ENCODE results near the gene WDR44. TPM values are rescaled to one million over a fixed set of nuclear protein-coding genes. Genes with fewer than 3 reads are reported as not detected.

Gene WDR44
- total RNA-seq, 1 donor, result 25.3 TPM

DNA sequence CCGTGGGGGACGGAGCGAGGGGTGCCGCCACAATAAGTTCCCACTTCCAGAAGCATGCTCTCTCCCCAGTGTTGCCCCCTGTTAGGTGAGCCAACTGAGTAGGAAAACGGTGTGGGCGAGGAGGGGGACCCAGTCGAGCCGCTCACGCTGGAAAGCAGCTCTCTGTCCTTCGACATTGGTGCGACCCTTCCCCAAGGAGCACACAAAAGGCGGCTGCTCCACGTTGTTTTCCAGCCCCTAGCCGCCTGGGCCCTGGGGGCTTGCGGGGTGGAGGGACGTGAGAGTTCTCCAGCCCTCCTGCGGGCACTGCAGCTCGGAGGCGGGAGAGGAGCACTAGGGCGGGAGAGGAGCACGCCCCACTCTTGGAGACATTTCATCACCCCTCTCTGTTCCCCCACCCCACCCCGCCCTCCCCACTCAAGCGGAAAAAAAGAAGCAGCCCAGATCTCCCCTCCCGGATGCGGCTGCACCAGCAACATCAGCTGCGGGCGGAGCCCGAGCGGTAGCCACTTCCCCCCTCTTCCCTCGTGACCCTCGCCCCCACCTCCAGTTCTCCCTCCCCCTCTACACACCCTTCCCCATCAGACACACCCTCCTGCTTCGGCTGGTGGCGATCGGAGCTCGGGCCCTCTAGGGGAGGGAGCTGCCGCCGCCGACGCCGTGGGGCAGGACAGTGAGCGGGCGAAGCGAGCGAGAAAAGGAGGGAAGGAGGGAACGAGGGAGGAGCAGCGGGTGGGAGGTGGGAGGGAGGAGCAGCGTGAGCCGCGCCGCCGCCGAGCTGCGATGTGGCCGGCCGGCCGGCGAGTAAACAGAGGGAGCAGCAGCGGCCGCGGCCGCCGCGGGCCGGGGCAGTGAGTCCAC is 149.4 kb downstream of the WDR44 start, which contains the start of gene DOCK11:
Gene DOCK11 (plus strand): TSS at position 755 of the 861 bp plus-strand sequence. CDS start 157 bp downstream, outside the sequence.
- DNase-seq (ENCODE audit: low read depth), result peak; percentile 87
- peak within 1 kb of the TSS; percentile 84 for H3K4me3 ChIP-seq (ENCODE audit: low read depth, low read length)
- TF ChIP-seq, protein P1, sequence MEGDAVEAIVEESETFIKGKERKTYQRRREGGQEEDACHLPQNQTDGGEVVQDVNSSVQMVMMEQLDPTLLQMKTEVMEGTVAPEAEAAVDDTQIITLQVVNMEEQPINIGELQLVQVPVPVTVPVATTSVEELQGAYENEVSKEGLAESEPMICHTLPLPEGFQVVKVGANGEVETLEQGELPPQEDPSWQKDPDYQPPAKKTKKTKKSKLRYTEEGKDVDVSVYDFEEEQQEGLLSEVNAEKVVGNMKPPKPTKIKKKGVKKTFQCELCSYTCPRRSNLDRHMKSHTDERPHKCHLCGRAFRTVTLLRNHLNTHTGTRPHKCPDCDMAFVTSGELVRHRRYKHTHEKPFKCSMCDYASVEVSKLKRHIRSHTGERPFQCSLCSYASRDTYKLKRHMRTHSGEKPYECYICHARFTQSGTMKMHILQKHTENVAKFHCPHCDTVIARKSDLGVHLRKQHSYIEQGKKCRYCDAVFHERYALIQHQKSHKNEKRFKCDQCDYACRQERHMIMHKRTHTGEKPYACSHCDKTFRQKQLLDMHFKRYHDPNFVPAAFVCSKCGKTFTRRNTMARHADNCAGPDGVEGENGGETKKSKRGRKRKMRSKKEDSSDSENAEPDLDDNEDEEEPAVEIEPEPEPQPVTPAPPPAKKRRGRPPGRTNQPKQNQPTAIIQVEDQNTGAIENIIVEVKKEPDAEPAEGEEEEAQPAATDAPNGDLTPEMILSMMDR (IDR thresholded peaks at IDR 0.05; ENCODE audit: insufficient read depth, low read length), result no peak

DNA sequence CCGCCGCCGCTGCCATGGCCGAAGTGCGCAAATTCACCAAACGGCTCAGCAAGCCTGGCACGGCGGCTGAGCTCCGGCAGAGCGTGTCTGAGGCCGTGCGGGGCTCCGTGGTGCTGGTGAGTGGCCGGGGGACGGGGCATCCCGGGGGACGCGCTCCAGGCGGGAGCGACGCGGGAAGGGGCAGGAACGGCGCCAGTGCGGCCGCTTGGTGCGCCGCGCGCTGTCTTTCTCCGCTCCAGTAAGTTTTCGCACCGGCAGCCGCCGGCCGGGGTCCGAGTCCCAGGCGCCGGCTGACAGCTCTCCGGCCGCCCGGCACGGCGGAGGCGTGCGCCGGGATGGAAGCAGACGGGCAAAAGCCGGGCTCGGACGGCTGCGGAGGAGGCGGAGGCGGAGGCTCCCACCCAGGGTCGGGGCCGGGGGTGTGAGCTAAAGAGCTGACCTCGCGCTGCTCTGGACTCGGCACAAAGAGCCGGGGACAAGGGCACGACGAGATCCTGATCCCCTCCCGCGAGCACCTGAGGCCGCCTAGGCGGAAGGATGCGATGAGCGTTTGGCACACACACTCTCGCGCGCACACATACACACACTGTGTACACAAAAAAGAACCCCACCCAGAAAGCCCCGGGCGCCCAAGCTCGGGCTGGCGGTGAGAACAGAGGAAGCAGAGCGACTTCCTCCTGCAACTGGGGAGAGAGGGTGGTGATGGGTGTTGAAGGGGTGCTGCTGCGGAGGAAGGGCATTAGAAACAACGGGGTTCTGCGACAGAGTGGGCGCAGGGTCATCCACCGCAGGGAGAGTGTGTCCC is 150.3 kb downstream of the WDR44 start:
- TF ChIP-seq, protein P1 (IDR thresholded peaks at IDR 0.05; ENCODE audit: insufficient read depth, low read length), result no peak
- H3K4me3 ChIP-seq (ENCODE audit: low read depth, low read length), result peak overlapping the region; percentile 84
- DNase-seq (ENCODE audit: low read depth), result no peak

DNA sequence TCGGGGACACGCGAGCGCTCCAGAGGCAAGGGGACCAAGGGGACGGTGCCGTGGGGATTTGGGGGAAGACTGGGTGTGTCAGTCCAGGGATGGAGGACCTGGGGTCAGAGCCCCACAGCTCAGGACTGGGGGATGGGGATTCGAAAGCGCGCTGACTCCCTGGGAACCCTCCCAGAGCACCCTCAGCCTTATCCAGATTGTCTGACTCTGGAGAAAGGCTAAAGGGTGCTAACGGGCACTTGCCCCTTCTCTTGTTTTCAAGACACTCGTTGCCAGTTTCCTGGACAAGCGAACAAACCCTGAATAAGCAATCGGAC is 150.8 kb downstream of the WDR44 start:
- H3K4me3 ChIP-seq (ENCODE audit: low read depth, low read length), result peak overlapping the region; percentile 84
- DNase-seq (ENCODE audit: low read depth), result no peak
- TF ChIP-seq, protein P1 (IDR thresholded peaks at IDR 0.05; ENCODE audit: insufficient read depth, low read length), result no peak

DNA sequence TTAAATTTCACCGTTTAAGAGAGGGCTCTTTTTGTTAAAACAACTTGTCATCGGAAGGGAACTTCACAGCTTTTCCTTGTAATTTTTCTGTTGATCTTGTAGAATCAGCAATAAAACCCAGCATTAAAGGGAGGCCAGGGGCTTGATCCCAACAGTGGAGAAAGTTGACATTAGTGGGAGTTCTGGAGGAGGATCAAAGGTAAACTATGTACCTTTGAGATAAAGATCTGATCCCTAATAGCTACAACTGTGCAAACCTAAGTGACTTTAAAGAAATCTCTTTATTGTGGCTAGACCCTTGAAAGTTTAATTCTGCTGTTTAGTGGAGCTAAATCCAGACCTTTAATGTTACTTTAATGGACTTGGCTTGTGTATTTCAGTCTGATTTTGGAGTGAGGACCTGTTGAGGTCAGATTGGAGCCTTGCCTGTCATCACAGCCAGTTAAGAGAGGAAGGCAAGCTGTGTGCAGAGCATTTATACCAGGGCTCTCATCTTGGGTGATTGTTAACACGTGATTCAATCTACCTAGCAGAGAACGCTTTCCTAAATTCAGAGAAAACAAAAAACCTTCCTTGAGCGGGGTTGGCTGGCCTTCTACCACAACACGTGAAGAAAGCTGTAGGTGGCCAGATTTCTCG is 151.4 kb downstream of the WDR44 start:
- no peak for DNase-seq (ENCODE audit: low read depth)
- TF ChIP-seq, protein P1 (IDR thresholded peaks at IDR 0.05; ENCODE audit: insufficient read depth, low read length), result no peak
- peak overlapping the region; percentile 84 for H3K4me3 ChIP-seq (ENCODE audit: low read depth, low read length)

DNA sequence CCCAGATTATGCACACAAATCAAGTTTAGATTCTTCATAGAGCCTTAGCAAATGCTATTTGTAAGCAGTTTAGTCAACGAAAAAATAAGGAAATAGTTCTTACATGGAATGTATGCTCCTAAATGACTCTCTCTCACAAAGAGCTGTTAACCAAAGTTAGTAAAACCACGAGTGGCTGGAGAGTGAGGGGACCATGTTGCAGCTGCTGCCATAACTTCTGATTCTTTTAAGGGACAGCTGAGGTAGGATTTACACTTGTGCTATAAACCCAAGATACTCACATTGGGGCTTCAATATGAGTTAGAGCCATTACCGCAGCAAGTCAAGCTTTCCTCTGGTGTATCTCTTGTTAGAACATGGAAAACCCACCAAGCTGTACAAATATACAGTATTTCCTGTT is 152.4 kb downstream of the WDR44 start:
- no peak for DNase-seq (ENCODE audit: low read depth)
- TF ChIP-seq, protein P1 (IDR thresholded peaks at IDR 0.05; ENCODE audit: insufficient read depth, low read length), result no peak

DNA sequence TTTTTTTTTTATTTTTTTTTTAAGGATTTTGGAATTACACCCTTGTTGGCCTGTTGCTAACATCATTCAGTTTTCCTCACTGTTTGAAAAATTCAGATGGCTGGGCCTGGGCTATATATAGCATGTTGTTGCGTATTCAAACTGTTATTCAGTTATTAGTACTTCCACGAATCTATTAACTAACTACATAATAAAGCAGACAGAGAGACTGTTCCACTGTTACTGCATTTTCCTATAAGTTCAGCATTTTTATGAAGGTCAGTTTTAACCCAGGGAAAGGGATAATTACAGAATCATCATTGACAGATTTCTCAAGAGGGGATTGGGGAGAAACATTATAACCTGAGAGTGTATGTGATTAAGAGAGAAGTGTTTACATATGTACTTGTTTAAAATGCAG is 152.8 kb downstream of the WDR44 start:
- TF ChIP-seq, protein P1 (IDR thresholded peaks at IDR 0.05; ENCODE audit: insufficient read depth, low read length), result no peak
- DNase-seq (ENCODE audit: low read depth), result no peak

More for the DNA sequence above, 152.4 kb downstream of the WDR44 start:
- H3K4me3 ChIP-seq (ENCODE audit: low read depth, low read length), result peak overlapping the region; percentile 4

More for the DNA sequence above, 152.8 kb downstream of the WDR44 start:
- H3K4me3 ChIP-seq (ENCODE audit: low read depth, low read length), result no peak overlapping the region

All from fibroblast of the aortic adventitia (primary cell).